IPS-20b (cell line): Measurements from ENCODE around the gene KLHDC4.
"Not testable (repeated sequence)": the region's sequence is repeated elsewhere in the genome, so short reads cannot be mapped to it uniquely, and the experiment has no call there.

Experiments
- H3K27ac ChIP-seq: one replicate; pipeline ENCODE4 v1.5.1; 2013; ENCODE audit warnings: low read length
- H3K27me3 ChIP-seq: 2 replicates; pipeline ENCODE4 v1.6.1; 2013; ENCODE audit warnings: mild to moderate bottlenecking, low read length, inconsistent platforms; ENCODE audit not compliant: insufficient read depth
- H3K36me3 ChIP-seq: 2 replicates; pipeline ENCODE4 v1.6.1; 2013; ENCODE audit warnings: low read depth, mild to moderate bottlenecking, inconsistent platforms, low read length, moderate library complexity; ENCODE audit not compliant: insufficient read depth
- H3K4me1 ChIP-seq: 2 replicates; pipeline ENCODE4 v1.6.1; 2013; ENCODE audit warnings: mild to moderate bottlenecking, control low read depth, inconsistent platforms, low read length, moderate library complexity; ENCODE audit not compliant: insufficient read depth
- H3K4me3 ChIP-seq: 2 replicates; pipeline ENCODE4 v1.5.1; 2013; ENCODE audit warnings: mild to moderate bottlenecking, low read length, inconsistent platforms
- H3K9ac ChIP-seq: 2 replicates; pipeline ENCODE4 v1.6.1; 2013; ENCODE audit warnings: low read depth, mild to moderate bottlenecking, inconsistent platforms, low read length, moderate library complexity
- H3K9me3 ChIP-seq: 2 replicates; pipeline ENCODE4 v1.6.1; 2013; ENCODE audit warnings: mild to moderate bottlenecking, low read depth, low read length, inconsistent platforms; ENCODE audit not compliant: insufficient read depth

KLHDC4 gene

DNA sequence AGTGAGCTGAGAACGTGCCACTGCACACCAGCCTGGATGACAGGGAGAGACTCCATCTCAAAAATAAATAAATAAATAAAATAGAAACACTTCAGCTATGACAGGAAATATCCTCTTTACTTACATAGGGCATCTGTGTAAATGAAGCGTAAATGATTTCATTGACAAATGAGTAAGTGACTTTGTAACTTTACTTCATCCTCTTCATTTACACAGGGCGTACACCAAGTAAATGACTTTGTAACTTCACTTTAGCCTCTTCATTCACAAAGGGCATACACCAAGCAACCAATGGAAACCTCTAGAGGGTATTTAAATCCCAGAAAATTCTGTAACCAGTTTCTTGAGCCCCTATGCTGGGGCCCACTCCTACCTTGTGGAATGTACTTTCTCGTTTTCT is 16.2 kb upstream of the KLHDC4 start:
- no peak overlapping the region for H3K9ac ChIP-seq
- H3K27ac ChIP-seq = no peak overlapping the region
- no peaks in the 10 kb centered on the region for H3K27me3 ChIP-seq
- H3K36me3 ChIP-seq = no peaks in the 10 kb centered on the region
- H3K9me3 ChIP-seq = no peaks in the 10 kb centered on the region
- H3K4me1 ChIP-seq = peaks cover 9% of the 10 kb centered on the region; the same call in 1 of the 2 replicates
- no peak overlapping the region for H3K4me3 ChIP-seq

DNA sequence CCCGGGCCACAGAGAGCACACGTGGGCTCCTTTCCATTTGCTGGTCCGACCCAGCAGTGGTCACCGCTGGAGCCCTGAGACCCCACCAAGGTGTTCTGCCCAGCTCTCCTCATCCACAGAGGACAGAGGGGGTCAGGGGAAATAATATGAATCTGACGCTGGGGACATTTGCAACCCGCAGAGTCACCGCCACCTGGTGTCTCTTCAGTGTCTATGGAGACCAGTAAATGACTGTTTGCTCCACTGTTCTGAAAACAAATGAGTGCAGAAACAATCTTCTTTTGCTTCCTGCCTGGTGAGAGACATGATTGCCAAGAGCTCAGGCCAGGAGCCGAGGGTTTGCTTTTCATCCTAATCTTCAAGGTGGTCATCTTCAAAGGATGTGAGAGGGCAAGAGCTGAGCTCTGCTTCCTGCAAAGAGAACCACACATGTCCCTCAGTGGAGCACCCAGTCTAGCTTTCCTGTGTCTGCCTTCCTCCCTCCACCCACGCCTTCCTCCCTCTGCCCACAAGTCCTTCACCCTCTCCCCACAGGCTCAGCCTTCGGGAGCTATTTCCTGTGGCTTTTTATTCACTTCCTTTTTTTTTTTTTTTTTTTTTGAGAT is 14.7 kb upstream of the KLHDC4 start:
- no peaks in the 10 kb centered on the region for H3K9me3 ChIP-seq
- H3K27me3 ChIP-seq = no peaks in the 10 kb centered on the region
- H3K9ac ChIP-seq = peak overlapping the region; percentile 41; the same call in 1 of the 2 replicates
- H3K4me3 ChIP-seq = no peak overlapping the region
- H3K4me1 ChIP-seq = peaks cover 9% of the 10 kb centered on the region; the same call in 1 of the 2 replicates
- no peaks in the 10 kb centered on the region for H3K36me3 ChIP-seq
- H3K27ac ChIP-seq = no peak overlapping the region

DNA sequence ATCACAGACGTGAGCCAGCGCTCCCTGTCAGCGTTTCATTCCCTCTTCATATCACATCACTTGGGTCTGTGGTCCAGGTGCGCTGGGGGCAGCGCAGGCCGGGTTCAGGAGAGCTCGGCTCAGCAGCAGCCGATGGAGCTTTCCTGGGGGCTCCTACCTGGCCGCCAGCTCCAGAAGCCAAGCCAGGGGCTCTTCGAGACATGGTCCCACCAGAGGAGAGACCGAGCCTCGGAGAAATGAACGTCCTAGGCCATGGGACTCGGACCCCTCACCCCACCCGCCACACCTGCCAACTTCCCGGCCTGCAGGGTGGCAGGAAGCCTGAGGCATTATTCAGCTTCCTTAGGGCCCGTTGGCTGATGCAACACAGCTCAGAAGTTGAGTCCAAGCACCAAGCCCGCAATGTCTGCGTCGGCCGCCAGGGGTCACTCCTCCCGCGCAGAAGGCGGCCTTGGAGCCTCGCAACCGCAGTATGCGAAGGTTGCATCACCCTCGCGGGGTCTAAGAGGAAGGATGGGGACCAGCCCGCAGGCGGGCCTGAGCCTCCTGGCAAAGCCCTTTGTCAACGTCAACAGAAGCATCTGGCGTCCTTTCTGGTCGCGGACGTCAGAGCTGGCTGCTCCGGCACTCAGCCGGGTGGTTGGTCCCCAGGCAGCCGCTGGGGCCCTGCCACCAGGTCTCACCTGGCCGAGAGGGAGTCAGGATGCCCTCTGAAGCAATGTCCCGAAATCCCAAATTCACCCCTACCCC is 13.2 kb upstream of the KLHDC4 start:
- Histone ChIP-seq H3K4me1 (peaks cover 9% of the 10 kb centered on the region; the same call in 1 of the 2 replicates), H3K9me3 (no peaks in the 10 kb centered on the region), H3K27me3 (no peaks in the 10 kb centered on the region), H3K9ac (peak overlapping the region; percentile 94), H3K27ac (peak overlapping the region; percentile 92), H3K4me3 (no peak overlapping the region), H3K36me3 (no peaks in the 10 kb centered on the region)

DNA sequence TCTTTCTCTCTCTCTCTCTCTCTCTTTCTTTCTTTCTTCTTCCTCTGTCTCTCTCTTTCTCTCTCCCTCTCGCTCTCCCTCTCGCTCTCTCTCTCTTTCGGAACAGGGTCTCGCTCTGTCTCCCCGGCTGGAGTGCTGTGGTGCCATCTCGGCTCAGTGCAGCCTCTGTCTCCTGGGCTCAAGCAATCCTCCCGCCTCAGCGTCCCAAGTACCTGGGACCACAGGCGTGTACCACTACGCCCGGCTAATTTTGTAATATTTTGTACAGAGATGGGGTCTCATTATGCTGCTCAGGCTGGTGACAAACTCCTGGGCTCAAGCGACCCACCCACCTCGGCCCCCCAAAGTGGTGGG is 12.7 kb upstream of the KLHDC4 start:
- Histone ChIP-seq H3K27ac (peak overlapping the region; percentile 92), H3K4me1 (peaks cover 9% of the 10 kb centered on the region; the same call in 1 of the 2 replicates), H3K4me3 (no peak overlapping the region)

DNA sequence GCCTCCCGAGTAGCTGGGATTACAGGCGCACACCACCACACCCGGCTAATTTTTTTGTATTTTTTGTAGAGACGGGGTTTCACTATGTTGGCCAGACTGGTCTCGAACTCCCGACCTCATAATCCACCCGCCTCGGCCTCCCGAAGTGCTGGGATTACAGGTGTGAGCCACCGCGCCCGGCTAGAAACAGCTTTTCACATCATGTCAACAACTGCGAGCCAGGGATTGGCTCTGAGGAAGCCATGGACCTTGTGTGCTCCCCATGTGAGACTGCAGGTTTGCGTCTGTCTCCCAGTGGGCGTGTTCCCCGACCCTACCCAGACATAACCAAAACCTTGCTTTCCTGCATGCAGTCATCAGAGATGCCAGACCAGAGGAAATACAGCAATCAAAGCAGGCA is 8.1 kb upstream of the KLHDC4 start:
- not testable (repeated sequence) for H3K4me3 ChIP-seq, H3K27ac ChIP-seq, H3K9me3 ChIP-seq, H3K9ac ChIP-seq, H3K36me3 ChIP-seq, H3K27me3 ChIP-seq, H3K4me1 ChIP-seq

More for the DNA sequence above, 12.7 kb upstream of the KLHDC4 start:
- no peaks in the 10 kb centered on the region for H3K36me3 ChIP-seq
- H3K9me3 ChIP-seq = no peaks in the 10 kb centered on the region
- peak overlapping the region; percentile 94 for H3K9ac ChIP-seq
- no peaks in the 10 kb centered on the region for H3K27me3 ChIP-seq

DNA sequence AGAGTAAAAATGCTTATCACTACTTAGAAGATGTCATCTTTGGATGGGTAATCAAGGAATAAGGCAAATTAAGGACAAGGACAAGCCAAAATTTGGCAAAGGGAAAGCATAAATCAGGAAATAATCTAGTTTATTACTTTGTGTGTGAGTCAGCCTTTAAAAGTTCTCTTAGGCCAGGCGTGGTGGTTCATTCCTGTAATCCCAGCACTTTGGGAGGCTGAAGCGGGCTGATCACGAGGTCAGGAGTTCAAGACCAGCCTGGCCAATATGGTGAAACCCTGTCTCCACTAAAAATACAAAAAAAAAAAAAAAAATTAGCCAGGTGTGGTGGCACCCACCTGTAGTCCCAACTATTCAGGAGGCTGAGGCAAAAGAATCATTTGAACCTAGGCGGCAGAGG is 1.7 kb upstream of the KLHDC4 start:
- H3K4me1 ChIP-seq, H3K27me3 ChIP-seq, H3K4me3 ChIP-seq, H3K9me3 ChIP-seq, H3K27ac ChIP-seq, H3K9ac ChIP-seq: not testable (repeated sequence)
- peaks cover 18% of the 10 kb centered on the region for H3K36me3 ChIP-seq

DNA sequence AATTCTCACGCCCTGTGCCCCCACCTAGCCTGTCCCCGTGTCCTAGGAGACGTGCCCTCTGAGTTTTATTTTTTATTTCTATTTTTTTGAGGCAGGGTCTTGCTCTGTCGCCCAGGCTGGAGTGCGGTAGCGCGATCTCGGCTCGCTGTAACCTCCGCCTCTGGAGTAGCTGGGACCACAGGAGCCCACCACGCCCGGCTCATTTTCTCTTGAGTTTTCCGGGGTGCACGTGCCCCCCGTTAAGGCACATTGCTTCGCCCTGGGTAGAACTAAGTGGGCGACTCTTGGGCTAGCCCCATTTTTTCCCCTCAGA is 655 bp upstream of the KLHDC4 start:
- Histone ChIP-seq H3K4me3 (peak overlapping the region; percentile 99), H3K9ac (peak overlapping the region; percentile 92; the same call in 1 of the 2 replicates), H3K36me3 (peaks cover 28% of the 10 kb centered on the region), H3K9me3 (no peaks in the 10 kb centered on the region), H3K27me3 (no peaks in the 10 kb centered on the region), H3K4me1 (0 out of 2 replicates have a peak, but pooled peaks cover 2% of the 10 kb centered on the region), H3K27ac (peak overlapping the region; percentile 87)

DNA sequence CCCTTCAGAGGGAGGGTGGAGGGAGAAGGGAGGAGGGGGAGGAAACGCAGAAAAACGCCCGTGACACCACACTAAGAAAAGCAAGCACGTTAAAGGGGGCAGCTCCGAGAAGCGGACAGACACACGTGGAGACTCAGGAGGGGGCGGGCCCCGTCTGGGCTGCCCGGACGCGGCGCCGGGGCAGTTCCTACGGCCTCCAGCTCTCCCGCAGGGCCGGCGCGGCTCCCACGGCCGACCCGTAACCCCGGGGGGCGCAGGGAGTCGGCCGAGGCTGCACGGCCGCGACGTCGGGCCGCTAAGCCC is 362 bp downstream of the KLHDC4 start:
- Histone ChIP-seq H3K4me3 (peak overlapping the region; percentile 99), H3K27ac (no peak overlapping the region), H3K4me1 (0 out of 2 replicates have a peak, but pooled peaks cover 2% of the 10 kb centered on the region), H3K27me3 (no peaks in the 10 kb centered on the region), H3K36me3 (peaks cover 38% of the 10 kb centered on the region), H3K9me3 (no peaks in the 10 kb centered on the region), H3K9ac (peak overlapping the region; percentile 92)

DNA sequence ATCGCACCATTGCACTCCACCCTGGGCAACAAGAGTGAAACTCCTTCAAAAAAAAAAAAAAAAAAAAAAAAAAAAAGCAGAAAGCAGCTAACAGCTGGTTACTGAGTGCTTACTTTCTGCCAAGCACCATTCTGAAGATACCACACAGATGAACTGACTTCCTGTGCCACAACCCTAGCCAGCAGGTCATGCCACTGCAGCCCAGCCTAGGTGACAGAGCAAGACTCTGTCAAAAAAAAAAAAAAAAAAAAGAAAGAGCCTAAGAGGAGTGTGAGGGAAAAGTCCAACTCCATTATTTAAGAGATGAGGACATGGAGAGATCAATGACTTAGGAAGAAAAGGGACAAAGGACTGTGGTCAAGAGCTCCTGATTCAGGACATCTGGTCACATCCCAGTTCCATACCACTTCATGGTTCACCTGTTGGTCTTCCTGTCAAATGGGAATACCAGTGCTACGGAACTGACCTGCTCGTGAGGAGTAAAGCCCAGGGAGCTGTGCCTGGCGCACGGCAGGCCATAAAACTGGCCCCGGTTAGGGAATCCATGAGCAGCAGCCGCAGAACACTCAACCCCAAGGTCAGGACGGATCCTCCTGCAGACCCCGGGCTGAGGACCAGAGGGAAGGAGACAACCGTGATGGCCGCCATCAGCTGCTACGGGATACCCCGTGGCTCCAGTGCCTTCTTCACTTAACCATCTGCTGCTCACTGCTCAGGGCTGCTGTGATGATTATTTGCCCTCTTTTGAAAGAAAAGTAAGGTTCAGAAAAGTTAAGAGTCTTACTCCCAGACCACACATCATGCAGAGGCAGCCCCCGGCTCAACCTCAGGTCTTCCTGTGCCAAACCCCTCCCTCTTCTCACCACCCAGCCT is 950 bp downstream of the KLHDC4 start:
- Histone ChIP-seq H3K4me3 (peak overlapping the region; percentile 99), H3K27ac (no peak overlapping the region), H3K36me3 (peaks cover 42% of the 10 kb centered on the region)

DNA sequence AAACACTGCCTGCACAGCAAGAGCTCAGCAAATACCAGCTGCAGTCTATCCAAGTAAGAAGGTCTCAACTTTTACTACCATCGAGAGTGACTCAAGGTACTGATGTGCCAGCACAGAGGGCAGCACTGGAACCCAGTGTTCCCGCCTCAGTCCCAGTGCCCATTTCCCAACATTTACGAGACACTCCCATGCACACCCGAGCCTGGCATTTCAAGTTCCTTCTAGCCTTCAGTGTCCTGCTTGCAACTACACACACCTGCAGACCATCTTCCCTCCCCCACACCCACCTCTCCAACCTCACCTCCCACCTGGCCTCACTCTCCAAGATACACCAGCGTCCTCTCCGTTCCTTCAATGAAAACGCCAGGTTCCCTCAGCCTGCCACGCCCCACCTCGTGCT is 3.2 kb downstream of the KLHDC4 start:
- H3K36me3 ChIP-seq = peaks cover 60% of the 10 kb centered on the region
- H3K4me1 ChIP-seq = 0 out of 2 replicates have a peak, but pooled peaks cover 2% of the 10 kb centered on the region
- no peak overlapping the region for H3K4me3 ChIP-seq
- H3K27me3 ChIP-seq = no peaks in the 10 kb centered on the region
- H3K9me3 ChIP-seq = no peaks in the 10 kb centered on the region
- H3K27ac ChIP-seq = no peak overlapping the region
- no peak overlapping the region for H3K9ac ChIP-seq

More for the DNA sequence above, 950 bp downstream of the KLHDC4 start:
- no peaks in the 10 kb centered on the region for H3K27me3 ChIP-seq
- H3K4me1 ChIP-seq = 0 out of 2 replicates have a peak, but pooled peaks cover 2% of the 10 kb centered on the region
- peak overlapping the region; percentile 92 for H3K9ac ChIP-seq
- no peaks in the 10 kb centered on the region for H3K9me3 ChIP-seq

DNA sequence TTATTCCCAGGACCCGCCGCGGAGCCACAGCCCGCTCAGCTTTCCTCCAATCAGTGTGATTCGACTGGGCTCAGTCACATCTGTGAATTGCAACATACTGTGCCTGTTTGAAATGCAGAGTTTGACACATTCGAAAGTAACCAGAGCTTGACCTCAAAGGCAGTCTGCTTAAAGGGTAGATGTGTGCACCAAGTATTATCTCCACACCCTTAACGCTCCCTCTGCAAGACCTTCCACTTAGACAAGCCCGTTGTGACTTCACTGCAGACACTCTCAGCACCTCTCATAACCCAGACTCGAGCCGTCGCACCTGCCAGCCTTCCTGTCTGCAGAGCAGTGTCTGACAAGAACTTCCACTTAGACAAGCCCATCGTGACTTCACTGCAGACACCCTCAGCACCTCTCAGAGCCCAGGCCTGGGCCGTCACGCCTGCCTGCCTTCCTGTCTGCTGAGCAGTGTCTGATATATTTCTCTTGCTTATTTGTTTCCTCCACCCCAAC is 3.7 kb downstream of the KLHDC4 start:
- H3K36me3 ChIP-seq = peaks cover 65% of the 10 kb centered on the region
- no peak overlapping the region for H3K27ac ChIP-seq
- 0 out of 2 replicates have a peak, but pooled peaks cover 2% of the 10 kb centered on the region for H3K4me1 ChIP-seq
- H3K27me3 ChIP-seq = no peaks in the 10 kb centered on the region
- no peak overlapping the region for H3K4me3 ChIP-seq
- H3K9ac ChIP-seq = no peak overlapping the region
- H3K9me3 ChIP-seq = no peaks in the 10 kb centered on the region
